ELF-1 (cell line): ENCODE results near the gene RAB7B.
A peak's percentile ranks its signal among the peaks of the same experiment; 100 is the strongest.
"Not testable (repeated sequence)": the region's sequence is repeated elsewhere in the genome, so short reads cannot be mapped to it uniquely, and the experiment has no call there.

ENCODE experiments used
- DNase-seq: peaks from one replicate; pipeline ENCODE4 v3.0.0-alpha.2; 2016; ENCODE audit warnings: low read depth, low spot score

Gene RAB7B

DNA sequence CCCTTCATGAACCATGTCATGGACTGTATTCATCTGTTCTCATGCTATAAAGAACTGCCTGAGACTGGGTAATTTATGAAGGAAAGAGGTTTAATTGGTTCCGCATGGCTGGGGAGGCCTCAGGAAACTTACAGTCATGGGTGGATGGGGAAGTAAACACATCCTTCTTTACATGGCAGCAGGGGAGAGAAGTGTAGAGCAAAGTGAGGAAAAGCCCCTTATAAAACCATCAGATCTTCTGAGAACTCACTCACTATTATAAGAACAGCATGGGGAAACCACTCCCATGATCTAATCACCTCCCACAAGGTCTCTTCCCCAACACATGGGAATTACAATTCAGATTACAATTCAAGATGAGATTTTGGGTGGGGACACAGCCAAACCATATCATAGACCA lies 6.6 kb downstream of the RAB7B start:
- not testable (repeated sequence) for DNase-seq

DNA sequence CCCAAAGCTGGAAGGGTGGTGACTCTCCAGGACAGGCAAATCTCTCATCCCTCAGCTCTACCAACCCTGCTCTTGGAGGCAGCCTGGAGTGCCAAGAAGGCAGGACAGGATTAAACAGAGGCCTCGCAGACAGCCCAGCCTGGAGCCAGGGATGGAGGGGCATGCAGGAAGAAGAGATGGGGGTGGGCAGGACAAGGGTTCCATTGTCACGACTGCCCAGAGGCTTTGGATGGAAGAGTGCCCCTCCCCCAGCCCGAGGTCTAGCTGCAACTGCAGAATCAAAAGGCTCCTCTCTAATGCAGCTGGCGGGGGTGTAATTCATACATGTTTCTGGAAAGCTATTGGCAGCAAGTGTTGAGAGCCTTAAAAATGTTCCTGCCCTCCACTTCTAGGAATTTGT lies 8.8 kb downstream of the RAB7B start:
- DNase-seq, result no peak

DNA sequence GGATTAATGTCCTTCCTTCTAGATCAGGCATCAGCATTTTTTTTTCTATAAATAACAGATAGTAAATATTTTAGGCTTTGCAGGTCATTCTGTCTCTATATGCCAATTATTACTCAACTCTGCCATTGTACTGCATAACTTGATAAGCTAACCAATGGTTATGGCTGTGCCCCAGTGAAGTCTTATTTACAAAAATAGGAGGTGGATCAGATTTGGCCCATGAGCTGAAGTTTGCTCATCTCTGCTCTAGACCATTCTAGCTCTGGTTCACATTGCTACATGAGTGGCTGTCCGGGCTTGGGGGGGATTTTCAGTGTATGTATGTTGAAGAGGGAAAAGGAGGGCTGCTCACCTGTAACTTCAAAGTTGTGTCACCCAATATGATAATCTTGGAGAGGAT lies 10.1 kb downstream of the RAB7B start:
- no peak for DNase-seq

DNA sequence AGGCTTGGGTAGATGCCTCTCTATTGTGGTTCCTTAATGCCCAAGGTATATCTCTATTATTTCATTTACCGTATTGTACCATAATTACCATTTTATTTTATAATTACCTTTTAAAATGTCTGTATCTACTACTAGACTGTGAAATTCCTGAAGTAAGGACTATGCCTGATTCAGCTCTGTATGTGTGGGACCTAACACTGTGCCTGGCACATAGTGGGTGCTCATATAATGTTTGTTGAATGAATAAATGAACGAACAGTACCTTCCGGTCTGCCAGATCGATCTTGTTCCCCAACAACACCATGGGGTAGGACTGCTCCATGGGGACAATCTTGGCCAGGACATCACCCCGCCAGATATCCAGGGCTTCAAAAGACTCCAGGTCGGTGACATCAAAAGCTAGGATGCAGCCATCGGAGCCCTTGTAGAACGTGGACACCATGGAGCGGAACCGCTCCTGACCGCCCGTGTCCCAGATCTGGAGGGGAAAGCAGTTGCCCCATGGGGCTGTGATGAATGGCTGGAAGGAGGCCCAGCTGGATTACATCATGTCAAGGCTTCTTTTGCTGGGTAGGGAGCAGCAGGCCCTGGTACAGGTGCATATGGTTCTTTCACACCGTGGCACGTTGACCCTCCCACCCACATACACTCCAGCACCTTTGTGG lies 10.8 kb downstream of the RAB7B start:
- DNase-seq, result no peak

DNA sequence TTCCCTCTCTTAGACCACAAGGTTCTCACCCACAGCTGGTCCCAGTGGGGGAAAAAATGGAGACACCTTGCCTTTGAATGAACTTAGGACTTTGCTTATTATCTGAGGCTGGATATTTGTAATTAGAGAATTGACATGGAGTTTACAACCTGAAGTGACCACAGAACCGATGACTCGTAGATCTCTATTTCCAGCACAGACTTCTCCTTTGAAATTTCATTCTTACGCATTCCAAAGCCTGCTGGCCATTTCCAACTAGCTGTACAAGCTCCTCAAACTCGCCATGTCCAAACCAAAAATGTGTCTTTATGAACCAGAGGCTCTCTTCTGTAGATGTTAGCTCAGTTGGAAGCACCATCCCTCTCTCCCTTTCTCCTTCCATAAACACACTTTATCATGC lies 12.0 kb downstream of the RAB7B start:
- DNase-seq, result no peak

DNA sequence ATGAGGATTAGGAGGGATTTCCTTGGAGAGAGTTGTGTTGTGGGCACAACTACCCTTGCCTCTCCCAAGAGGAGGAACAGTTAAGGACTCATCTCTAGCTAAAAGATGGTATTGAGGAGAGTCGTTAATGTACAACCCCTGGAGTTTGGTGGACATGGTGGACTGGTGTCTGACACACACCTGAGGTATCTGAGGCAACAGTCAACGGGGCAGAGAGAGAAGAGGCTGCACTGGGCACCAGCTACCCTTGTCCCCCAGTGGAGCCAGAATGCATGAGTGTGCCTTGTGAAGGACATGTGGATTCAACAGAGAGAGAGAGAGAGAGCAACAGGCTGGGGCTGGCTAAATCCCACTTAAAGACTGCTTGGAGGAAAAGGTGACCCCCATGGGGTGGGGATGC lies 13.0 kb downstream of the RAB7B start:
- DNase-seq, result no peak

DNA sequence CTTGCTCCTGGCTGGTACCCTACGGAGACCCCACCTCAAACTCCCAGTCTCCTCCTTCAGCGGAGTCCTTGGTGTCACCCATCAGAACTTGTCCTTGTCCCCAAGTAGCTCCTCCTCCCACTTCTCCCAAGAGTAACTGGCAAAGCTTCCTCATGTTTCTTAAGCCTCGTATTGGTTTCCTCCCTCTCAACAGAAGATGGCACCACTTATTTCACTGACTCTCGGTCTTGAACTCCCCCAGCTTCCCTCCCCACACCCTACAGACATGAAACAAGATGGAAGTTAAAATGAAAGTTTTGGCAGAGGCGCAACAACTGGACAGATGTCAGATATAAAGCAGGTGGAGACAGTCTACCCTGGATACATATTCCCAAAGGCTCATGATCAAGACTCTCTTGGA lies 13.4 kb downstream of the RAB7B start:
- DNase-seq, result no peak

DNA sequence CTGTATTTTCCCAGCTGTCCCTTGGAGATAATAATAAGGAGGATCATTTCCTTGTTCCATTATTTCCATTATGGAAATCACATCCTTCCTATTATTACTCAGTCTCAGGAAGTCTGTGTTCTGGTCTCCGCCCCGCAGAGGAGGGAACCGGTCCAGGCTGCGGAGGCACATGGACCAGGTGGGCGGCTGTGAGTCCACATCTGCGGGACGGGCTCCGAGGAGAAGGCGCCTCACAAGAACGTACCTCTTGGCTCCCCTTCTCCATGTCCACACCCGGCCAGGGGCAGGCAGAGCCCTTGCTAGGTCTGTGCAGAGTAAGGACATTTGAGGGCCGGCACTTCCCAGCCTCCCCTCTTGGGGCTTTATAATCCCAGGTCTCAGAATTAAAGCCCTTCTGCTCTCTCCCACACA lies 14.6 kb downstream of the RAB7B start:
- DNase-seq, result no peak

DNA sequence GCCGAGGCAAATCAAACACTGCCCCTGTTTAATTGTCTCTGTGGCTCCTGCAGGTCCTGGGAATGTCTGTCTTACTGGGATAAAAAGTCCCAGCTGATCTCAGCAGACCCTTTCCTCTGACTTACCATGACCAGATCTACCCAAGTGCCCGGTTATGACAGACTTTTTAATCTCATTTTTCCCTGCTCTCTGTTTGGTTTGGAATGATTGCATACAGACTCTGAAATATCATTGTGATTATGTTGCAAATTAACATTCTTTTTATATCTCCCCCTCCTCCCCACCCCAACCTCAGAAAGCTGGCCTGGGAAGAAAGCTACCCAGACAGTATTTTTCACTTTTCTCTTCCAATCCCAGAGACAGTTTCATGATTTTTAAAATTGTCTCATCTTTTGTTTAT lies 16.3 kb downstream of the RAB7B start:
- DNase-seq, result no peak

DNA sequence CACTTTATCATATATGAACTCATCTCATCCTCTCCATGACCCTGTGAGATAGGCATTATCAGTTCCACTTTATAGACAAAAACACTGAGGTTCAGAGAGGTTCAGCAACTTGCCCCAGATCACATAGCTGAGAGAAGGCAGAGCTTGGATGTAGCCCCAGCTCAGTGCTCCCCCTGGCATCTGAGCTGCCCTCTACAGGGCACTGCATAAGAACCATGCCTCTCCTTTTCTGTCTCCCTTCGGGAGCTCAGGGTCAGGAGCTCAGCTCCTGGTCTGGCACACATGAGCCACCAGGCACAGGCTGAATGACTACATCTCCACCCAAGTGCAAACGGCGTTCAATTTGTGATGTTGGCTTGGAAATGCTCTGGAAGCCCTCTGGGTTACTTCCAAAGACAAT lies 16.9 kb downstream of the RAB7B start:
- DNase-seq, result no peak

DNA sequence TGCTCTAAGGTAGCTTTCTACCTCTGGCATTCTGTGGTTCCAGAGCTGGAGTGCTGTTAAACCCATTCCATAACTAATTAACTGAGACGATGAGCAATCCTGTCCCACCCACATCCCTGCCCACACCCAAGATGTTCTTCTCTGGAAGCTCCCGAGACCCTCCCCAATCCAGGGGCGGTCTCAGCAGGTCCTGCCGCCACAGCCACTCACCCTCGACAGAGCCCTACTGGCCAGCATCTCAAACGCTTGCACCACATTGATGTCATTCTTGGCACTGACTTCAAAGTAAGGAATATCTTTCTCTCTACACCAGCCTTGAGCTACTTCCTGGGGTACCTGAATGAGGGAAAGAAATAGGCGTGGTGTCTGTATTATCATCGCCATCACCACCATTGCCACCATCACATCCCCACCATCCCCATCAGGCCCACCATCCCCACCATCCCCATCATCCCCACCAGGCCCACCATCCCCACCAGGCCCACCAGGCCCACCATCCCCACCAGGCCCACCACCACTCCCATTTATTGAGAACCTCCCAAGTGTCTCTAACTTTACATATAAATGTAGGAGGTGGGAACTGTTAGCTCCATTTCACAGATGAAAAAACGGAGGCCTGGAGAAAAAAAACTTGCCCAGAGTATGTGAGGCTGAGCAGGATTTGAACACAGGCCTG lies 17.7 kb downstream of the RAB7B start:
- no peak for DNase-seq

DNA sequence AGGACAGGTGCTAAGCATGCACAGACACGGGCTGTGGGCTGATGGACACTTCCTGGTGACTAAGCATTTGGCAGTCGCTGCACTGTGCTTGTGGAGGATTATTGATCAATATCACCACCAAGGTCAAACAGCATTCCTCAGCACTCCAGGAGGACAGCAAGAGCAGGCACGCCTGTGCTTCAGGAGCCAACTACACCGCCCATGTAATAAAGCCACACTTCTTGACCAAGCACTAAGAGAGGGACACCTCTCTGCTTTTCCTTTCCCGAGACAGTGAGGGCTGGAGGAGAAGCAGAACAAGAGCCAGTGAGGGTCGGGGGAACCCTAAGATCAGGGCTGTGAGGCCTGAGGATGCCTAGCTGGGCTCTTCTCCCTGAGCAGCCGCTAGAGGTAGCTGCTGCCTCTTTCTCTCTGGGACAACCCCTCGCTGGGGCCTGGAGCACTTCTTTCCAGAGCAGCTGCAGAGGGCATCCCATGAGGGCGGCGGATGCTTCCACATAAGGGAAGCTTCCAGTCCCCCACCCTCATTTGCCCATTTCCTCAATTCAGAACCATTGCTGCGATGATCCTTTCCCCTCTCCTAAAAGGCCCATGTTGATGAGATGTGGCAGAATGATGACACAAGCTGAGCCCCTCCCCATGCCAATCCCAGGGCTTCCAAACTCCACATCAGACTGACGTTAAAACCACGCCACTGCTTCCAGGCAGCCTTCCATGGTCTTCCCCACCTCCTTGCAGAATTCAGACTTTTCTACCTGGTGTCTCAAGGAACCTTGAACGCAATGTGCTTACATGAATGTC lies 19.1 kb downstream of the RAB7B start:
- DNase-seq, result peak; percentile 64

DNA sequence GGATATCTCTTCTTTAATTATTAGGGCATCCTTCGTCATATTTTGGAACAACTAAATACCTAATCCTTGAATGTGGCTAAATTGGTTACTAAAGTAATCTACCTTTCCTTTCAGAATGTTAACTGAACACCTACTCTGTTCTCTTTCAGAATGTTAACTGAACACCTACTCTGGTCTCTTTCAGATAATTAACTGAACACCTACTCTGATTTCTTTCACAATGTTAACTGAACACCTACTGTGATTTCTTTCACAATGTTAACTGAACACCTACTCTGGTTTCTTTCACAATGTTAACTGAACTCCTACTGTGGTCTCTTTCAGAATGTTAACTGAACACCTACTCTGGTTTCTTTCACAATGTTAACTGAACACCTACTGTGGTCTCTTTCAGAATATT lies 21.9 kb downstream of the RAB7B start:
- no peak for DNase-seq

DNA sequence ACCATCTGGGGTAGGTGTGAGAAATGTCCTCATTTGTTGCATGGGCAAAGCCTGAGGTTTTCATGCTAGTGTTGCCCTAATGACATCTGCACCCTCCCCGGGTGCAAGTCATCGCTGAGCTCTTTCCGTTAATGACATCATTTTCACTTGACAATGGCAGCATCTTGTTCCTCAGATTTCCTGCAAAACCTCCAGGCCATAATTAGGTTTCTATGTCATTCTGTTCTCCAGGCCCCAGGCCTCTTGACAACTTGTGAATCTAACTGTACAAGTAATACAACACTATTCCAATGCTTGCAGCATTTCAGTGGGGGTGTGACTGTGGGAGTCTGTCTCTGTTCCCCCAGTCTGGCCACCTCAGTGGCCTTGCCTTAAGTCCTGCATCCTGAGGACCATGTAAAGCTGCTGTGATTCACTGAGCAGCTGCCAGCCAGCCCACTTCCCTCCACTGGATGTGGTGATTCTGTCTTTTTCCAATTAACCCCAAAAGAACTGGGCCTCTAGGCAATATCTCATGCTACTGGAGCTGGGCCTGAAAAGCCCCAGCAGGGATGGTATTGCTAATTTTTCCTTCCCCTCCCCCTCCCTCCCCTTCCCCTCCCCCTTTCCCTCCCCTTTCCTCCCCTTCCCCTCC lies 22.8 kb downstream of the RAB7B start:
- DNase-seq, result no peak

DNA sequence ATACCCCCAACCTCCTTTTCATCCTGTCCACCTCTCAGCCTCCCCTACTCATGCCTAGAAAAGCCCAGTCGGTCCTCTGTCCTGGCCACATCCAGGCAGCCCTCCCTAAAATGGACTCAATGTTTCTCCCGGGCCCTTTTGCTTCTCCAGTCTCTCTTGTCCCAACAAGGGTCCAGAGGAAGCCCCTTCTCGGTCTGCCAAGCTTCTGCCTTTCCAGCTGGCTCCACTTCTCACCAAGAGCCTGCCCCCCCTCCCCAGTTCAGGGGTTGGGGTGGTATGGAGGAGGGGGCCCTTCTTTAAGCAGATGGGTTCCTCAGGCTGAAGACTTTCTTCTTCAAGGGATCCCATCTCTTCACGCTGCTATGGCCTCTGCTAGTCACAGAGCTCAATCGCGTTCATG lies 23.9 kb downstream of the RAB7B start:
- DNase-seq, result no peak

DNA sequence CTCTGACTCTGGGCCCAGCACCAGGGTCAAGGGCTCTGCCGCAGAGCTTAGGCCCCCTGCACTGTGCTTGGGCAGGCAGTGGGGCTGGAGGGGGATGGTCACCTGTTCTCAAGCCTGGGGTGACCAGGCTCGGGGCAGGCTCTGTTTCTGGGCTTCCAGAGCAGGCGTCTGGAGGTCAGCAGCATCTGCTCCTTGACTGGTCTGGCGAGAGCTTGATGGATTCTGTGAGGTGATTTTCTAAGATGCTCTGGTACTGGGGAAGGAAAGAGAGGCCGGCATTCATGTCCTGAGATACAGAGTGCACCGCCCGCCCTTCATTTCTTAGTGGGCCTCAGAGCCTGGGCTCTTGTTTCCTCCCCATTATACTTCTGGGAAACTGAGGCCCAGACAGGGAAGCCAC lies 24.5 kb downstream of the RAB7B start:
- DNase-seq, result no peak

DNA sequence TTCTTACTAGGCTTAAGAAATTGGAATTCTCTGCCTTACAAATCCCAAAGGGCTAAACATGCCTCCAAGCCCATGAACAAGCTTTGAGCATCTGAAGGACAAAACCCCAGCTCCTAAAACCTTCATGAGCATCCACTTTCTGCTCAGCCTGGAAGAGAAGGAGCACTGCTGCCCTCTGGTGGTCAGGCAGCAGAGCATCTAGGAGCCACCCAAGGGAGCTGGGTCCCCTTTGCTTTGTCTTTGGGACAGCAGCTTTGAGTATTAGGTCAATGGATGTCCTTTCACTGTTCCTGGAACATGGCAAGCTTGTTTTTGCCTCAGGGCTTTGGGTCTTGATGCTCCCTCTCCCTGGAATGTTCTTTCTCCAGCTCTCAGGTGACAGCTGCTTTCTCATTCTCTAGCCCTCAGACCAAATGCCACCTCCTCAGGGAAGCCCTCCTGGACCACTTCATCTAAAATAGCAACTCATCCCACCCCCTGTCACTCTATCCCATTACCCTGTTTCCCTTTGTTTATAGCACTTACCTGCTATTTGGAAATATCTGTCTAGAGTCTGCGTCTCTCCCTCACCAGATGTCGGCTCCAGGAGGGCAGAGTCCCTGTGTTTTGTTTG lies 25.7 kb downstream of the RAB7B start:
- DNase-seq, result peak; percentile 84

DNA sequence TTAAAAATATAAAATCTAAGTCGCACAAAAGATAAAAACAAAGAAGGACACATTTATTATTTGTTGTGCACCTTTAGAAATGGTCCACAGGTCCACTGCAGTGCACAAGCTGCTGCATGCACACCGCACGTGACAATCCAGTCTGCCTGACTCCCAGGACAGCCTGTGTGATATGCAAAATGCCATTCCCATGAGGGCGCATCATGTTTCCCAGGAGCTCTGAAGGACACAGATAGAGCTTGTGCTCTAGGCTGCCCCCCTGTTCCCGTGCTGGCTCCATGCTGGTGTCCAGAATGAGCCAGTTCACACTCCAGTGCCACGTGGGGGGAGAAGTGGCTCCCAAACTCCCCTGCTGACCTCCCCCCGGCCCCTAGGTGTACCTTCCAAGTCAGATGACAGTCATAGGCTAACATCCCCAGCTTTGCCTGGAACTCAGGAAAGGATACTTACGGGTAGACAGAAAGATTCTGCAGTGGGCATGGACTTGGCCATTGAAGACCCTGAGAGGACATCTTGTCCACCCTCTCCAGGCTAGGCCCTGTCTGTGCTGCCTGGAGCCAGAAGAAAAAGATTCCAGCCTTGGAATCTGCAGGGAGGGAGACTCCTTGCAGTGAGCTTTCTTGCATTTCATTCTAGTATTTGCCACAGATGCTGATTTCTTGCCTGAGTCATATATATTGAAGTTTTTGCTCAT lies 26.3 kb downstream of the RAB7B start:
- DNase-seq, result peak; percentile 56

DNA sequence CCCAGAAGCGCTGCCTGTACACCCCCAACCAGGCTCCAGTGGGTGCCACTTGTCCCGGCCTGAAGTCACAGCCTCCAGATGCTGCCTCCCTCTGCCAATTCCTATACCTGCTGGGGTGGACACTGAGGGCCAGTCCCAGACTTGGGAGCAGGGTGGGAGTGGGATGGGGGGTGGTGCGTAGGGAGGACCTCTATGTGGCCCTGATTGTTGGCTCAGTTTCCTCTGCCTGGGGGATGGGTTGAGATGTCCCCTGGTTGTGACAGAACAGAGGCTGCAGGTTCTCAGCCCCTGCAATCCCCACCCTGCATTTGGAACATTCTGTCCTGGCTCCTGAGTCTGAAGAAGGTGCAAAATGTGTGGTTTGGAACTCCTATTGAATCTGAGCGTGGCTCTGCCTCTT lies 27.2 kb downstream of the RAB7B start:
- no peak for DNase-seq

DNA sequence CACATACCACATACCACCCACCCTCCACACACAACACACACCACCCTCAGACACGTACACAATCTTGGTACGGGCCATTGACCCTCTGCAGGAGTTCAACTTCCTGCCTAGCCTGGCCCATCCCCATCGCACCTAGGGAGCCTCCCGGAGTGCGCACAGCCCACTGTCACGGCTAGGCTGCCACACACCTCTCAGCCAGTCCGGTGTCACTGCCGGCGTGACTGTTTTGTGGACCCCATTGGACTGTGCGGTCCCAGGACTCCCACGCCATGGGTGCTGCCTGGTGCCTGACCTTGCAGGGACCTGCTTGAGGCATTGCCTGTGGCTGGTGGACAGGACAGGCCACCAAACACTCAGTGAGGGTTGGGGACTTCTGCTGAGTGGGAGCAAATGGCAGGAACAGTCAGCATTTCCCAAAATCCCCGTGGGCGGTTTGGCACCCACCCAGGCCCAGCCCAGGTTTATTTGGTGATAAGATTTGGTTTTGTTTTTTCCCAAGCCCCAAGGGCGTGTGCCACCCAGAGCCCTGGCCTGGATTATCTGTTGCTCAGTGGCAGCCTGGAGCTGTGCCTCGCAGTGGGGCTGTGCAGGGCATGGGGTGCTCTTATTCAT lies 27.7 kb downstream of the RAB7B start:
- DNase-seq, result no peak

DNA sequence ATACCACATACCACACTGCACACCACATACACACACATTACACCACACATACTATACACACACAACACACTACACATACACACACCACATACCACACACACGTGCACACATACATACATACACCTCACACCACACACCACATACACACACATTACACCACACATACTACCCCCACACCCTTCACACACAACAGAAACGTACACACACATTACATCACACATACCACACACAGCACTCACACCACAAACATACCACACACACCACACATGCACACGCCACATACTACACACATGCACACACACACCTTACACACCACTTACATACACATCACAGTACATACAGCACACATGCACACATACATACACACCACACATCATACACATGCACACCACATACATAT lies 28.5 kb downstream of the RAB7B start:
- DNase-seq, result no peak
